ENCODE data around the gene SLC6A2. TPM values are rescaled to one million over a fixed set of nuclear protein-coding genes. Genes with fewer than 3 reads are reported as not detected.

SLC6A2 gene
- total and polyA plus RNA-seq, 2 of the 13 experiments (the other 11 are each of a cell fraction or from before 2014, with no cell fraction given) = 0.62 to 0.66 TPM

DNA sequence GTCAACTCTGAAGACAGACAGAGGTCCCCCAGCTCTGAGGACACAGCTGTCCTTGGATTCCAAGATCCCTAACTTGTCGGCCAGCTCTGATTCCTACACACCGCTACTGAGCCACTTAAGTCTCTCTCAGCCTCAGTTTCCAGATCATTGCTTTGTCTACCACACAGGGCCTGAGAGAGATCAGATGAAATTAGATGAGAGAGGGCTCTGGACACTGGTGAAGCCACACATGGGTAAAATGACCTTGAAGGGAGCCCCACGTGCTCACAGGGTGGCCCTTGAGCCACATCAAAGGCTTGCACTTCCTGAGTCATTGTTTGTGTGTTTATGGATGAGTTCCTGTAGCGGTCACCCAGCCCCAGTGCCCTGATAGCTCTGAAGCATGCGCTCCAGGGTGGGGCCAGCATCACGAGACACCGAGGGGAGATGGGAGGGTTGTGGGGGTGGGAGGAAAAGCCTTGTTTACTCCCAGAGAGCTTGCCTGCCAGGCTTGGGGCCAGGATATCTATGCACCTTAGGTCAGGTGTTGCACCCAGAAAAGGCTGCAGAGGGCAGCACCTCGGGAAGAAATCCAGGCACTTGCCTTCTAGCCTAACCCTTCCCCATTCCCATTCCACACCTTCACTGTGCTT is 32.7 kb upstream of the SLC6A2 start (continued):
- TF ChIP-seq GPN1 (CRISPR knock-in tag; IDR thresholded peaks at IDR 0.05; ENCODE audit: borderline replicate concordance) (no peak), ZNF577 (CRISPR knock-in tag; IDR thresholded peaks at IDR 0.05; ENCODE audit: borderline replicate concordance, low read depth) (no peak), JARID2 (CRISPR knock-in tag; IDR thresholded peaks at IDR 0.05; ENCODE audit: insufficient replicate concordance) (no peak), ZNF138 (CRISPR knock-in tag; IDR thresholded peaks at IDR 0.05; ENCODE audit: low read depth) (peak; percentile 66; the same call in 1 of the 2 replicates), ZFAT (CRISPR knock-in tag; conservative IDR thresholded peaks at IDR 0.05) (no peak), RBM39 (IDR thresholded peaks at IDR 0.05; ENCODE audit: low read depth, low read length, poor library complexity, severe bottlenecking) (peak; percentile 57), HNRNPUL1 (IDR thresholded peaks at IDR 0.05; ENCODE audit: low read depth, low read length) (no peak), ZNF20 (CRISPR knock-in tag; IDR thresholded peaks at IDR 0.05) (no peak), PAX8 (CRISPR knock-in tag; IDR thresholded peaks at IDR 0.05; ENCODE audit: borderline replicate concordance) (peak; percentile 77; the same call in 1 of the 2 replicates), FOXA1 (IDR thresholded peaks at IDR 0.05) (peak; percentile 71), FOXA1 (CRISPR knock-in tag; IDR thresholded peaks at IDR 0.05) (peak; percentile 98), NPAS2 (CRISPR knock-in tag; IDR thresholded peaks at IDR 0.05; ENCODE audit: borderline replicate concordance) (0 out of 2 replicates have a peak, but pooled peaks have one; percentile 81), BRCA1 (CRISPR knock-in tag; IDR thresholded peaks at IDR 0.05) (peak; percentile 53; the same call in 1 of the 2 replicates), ZC3H13 (CRISPR knock-in tag; IDR thresholded peaks at IDR 0.05) (no peak), SUZ12 (IDR thresholded peaks at IDR 0.05; ENCODE audit: low read depth, low read length) (no peak)
- TF ChIP-seq, protein P1, sequence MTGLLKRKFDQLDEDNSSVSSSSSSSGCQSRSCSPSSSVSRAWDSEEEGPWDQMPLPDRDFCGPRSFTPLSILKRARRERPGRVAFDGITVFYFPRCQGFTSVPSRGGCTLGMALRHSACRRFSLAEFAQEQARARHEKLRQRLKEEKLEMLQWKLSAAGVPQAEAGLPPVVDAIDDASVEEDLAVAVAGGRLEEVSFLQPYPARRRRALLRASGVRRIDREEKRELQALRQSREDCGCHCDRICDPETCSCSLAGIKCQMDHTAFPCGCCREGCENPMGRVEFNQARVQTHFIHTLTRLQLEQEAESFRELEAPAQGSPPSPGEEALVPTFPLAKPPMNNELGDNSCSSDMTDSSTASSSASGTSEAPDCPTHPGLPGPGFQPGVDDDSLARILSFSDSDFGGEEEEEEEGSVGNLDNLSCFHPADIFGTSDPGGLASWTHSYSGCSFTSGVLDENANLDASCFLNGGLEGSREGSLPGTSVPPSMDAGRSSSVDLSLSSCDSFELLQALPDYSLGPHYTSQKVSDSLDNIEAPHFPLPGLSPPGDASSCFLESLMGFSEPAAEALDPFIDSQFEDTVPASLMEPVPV (CRISPR knock-in tag; IDR thresholded peaks at IDR 0.05) = peak; percentile 88; the same call in 1 of the 2 replicates
- TF ChIP-seq, protein P2, sequence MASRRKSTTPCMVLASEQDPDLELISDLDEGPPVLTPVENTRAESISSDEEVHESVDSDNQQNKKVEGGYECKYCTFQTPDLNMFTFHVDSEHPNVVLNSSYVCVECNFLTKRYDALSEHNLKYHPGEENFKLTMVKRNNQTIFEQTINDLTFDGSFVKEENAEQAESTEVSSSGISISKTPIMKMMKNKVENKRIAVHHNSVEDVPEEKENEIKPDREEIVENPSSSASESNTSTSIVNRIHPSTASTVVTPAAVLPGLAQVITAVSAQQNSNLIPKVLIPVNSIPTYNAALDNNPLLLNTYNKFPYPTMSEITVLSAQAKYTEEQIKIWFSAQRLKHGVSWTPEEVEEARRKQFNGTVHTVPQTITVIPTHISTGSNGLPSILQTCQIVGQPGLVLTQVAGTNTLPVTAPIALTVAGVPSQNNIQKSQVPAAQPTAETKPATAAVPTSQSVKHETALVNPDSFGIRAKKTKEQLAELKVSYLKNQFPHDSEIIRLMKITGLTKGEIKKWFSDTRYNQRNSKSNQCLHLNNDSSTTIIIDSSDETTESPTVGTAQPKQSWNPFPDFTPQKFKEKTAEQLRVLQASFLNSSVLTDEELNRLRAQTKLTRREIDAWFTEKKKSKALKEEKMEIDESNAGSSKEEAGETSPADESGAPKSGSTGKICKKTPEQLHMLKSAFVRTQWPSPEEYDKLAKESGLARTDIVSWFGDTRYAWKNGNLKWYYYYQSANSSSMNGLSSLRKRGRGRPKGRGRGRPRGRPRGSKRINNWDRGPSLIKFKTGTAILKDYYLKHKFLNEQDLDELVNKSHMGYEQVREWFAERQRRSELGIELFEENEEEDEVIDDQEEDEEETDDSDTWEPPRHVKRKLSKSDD (CRISPR knock-in tag; IDR thresholded peaks at IDR 0.05; ENCODE audit: low read depth) = no peak
- TF ChIP-seq, protein P3, sequence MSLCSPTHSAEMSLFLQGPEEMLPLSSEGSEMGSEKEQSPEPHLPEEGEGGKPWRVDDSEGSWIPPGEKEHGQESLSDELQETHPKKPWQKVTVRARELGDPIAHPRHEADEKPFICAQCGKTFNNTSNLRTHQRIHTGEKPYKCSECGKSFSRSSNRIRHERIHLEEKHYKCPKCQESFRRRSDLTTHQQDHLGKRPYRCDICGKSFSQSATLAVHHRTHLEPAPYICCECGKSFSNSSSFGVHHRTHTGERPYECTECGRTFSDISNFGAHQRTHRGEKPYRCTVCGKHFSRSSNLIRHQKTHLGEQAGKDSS (CRISPR knock-in tag; IDR thresholded peaks at IDR 0.05; ENCODE audit: borderline replicate concordance, low read depth) = peak; percentile 97
- TF ChIP-seq, protein P4, sequence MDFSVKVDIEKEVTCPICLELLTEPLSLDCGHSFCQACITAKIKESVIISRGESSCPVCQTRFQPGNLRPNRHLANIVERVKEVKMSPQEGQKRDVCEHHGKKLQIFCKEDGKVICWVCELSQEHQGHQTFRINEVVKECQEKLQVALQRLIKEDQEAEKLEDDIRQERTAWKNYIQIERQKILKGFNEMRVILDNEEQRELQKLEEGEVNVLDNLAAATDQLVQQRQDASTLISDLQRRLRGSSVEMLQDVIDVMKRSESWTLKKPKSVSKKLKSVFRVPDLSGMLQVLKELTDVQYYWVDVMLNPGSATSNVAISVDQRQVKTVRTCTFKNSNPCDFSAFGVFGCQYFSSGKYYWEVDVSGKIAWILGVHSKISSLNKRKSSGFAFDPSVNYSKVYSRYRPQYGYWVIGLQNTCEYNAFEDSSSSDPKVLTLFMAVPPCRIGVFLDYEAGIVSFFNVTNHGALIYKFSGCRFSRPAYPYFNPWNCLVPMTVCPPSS (IDR thresholded peaks at IDR 0.05) = no peak
- TF ChIP-seq, protein P5, sequence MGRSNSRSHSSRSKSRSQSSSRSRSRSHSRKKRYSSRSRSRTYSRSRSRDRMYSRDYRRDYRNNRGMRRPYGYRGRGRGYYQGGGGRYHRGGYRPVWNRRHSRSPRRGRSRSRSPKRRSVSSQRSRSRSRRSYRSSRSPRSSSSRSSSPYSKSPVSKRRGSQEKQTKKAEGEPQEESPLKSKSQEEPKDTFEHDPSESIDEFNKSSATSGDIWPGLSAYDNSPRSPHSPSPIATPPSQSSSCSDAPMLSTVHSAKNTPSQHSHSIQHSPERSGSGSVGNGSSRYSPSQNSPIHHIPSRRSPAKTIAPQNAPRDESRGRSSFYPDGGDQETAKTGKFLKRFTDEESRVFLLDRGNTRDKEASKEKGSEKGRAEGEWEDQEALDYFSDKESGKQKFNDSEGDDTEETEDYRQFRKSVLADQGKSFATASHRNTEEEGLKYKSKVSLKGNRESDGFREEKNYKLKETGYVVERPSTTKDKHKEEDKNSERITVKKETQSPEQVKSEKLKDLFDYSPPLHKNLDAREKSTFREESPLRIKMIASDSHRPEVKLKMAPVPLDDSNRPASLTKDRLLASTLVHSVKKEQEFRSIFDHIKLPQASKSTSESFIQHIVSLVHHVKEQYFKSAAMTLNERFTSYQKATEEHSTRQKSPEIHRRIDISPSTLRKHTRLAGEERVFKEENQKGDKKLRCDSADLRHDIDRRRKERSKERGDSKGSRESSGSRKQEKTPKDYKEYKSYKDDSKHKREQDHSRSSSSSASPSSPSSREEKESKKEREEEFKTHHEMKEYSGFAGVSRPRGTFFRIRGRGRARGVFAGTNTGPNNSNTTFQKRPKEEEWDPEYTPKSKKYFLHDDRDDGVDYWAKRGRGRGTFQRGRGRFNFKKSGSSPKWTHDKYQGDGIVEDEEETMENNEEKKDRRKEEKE (IDR thresholded peaks at IDR 0.05) = no peak
